GM19395 (cell line): ENCODE measurements around the gene FAM229B.
"Not testable (repeated sequence)": the region's sequence is repeated elsewhere in the genome, so short reads cannot be mapped to it uniquely, and the experiment has no call there.

Experiments used
- ATAC-seq: cut with Tn5 transposase; IDR thresholded peaks from one replicate; pipeline ENCODE4 v1.9.1; 2021; ENCODE audit warnings: mild to moderate bottlenecking, moderate library complexity; ENCODE audit not compliant: unreplicated experiment

FAM229B gene

DNA sequence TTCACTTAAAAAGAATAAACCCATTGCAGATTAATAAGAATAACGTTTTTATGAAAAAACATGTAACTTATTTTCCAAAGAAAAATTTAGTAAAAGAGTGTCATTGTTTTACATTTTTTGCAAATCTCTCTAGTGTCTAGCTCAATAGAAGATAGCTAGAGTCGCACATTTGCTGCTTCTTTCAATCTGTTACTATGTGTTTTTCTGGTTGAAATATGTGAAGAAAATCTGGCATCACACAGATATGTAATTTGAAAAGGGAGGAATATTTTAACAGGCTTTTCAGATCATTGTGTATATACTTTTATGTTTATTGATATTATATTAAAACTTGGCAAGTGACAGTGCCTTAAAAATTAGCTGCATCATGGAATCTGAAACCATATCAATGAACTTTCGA is 24.4 kb upstream of the FAM229B start:
- ATAC-seq: no peak

- no peak for ATAC-seq
Observed at GRCh38 chr6:112065426-112065986, 21.9 kb upstream of the FAM229B start.

GRCh38 chr6:112066606-112067005 is 20.8 kb upstream of the FAM229B start:
- no peak for ATAC-seq

- ATAC-seq: no peak
Observed at GRCh38 chr6:112081569-112081968, 5.8 kb upstream of the FAM229B start.

- ATAC-seq: no peak
Observed at GRCh38 chr6:112085286-112086065, 1.9 kb upstream of the FAM229B start.

DNA sequence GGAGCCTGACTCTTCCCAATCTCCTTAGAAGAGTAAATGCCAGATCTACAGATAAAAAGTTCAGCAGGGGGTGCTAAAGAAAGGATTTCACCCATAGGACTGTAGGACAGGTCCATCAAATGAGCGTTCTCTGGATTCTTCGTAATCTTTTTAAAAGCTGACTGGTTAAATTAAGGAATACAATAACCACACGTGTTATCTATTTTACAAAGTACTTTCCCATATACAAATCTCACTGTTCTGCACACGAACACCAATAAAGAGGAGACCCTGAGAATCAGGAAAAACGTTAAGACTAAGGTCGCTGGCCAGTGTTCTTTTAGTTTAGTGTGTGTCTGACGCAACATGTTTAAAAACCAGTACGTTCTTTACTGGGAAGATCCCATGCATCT is 651 bp upstream of the FAM229B start:
- ATAC-seq: peak; percentile 41

GRCh38 chr6:112087916-112088315 is 525 bp downstream of the FAM229B start:
- no peak for ATAC-seq

DNA sequence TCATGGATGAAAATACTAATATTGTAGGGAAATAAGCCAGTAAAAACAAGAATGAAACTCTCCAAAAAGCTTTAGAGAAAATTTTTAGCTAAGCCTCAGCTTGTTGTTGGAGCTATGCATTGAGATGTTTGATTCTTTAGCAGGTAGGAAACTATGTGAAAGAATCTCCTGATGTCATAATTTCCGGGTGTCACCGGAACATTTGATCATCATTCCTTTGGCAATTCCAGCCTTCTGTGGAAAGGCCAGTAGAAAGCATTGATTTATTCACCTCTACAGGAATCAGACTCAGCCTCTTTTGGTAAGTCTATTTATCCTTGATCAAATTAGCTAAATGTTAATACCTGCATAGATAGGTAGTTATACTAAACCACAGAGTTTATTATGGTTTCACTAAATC is 9.5 kb downstream of the FAM229B start:
- no peak for ATAC-seq

DNA sequence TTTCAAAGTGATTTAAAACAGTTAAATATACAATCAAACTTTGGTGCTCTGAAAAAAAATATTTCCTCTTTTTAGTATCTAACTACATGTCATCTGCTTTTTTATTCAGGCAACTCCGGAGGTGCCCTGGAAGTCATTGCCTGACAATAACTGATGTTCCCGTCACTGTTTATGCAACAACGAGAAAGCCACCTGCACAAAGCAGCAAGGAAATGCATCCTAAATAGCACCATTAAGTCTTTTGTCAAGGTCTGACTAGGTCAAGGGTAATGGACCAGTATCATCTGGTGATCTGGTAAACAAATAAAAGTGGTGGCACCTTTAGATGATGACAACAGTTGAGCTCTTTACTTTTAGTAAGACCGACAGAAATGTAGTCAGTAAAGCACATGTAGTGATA is 13.2 kb downstream of the FAM229B start:
- no peak for ATAC-seq

- ATAC-seq: not testable (repeated sequence)
Observed at GRCh38 chr6:112106026-112106425, 18.6 kb downstream of the FAM229B start.

DNA sequence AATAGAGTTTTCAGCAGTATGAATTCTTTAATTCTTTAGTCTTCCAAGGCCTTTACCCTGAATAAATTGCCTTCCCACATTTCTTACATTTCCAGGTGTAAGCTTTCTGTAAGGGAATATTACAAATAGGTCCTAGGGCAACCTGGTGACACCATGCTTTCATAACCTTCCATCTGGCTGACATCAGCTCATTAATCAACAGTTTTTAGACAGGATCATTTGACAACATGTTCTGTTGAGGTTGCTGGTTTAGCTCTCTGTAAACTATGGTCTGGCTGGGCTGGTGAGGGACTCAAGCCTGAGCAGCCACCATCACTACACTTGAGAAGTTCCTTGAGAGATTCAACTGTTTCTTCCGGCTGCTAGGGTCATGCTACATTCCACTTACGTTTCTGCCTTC is 19.2 kb downstream of the FAM229B start:
- no peak for ATAC-seq

GRCh38 chr6:112109262-112109661 is 21.9 kb downstream of the FAM229B start:
- ATAC-seq: no peak

DNA sequence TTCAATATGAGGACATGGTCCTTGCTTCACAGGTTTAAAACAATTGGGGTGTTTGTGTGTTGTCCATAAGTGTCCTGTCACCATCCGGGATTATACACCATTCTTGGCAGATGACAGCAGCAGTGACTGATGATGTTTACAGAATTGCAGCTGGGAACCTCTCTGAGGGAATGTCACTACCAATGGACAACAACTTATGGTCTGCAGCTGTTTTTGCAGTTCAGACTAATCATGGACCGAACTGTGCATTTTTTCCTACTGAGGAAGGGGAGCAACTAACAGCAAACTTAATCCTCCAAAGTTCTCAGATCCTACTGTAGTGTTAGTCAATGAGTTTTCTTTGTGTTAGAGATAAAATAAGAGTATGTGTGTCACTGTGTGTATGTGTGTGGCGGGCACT is 26.0 kb downstream of the FAM229B start:
- no peak for ATAC-seq

DNA sequence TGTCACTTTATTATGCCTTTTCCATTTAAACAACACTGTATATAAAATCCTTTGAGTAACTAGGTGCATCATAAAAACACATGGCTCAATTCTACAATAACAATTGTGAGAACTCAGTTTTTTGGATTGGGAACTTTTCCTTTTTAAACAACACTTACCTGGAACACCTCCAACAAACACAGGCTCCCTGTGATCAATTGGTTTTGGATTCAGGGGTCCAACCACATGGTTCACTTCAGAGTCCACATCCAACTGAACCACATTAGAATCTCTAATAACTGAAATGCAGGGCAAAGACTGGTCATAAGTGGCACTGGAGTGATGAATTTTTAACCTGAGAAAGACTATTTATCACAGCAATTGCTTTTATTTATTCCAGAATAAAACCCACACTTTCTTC is 26.5 kb downstream of the FAM229B start:
- no peak for ATAC-seq

GRCh38 chr6:112114577-112115223 is 27.3 kb downstream of the FAM229B start:
- no peak for ATAC-seq

- ATAC-seq: no peak
Observed at GRCh38 chr6:112116221-112116620, 28.8 kb downstream of the FAM229B start.

- ATAC-seq: no peak
Observed at GRCh38 chr6:112117554-112117953, 30.2 kb downstream of the FAM229B start.

DNA sequence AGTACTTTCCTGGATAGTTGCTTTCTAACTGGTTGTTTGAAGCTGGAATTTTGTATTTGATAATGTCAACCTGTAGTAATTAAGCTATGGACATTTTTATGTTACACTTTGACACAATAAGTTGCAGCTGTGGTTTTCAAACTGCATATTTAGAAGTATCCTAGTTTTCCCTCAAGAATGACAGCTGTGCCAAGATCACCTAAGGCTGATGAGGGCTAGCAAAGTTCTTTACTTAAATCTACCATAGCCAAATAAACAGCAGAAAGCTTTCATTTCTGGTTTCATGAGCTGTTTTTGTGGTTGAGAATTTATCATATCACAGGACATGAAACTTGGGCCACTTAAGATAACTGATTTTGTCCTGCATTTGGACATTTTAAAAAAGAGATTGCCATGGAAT is 30.6 kb downstream of the FAM229B start:
- no peak for ATAC-seq

GRCh38 chr6:112122756-112123155 is 35.4 kb downstream of the FAM229B start:
- ATAC-seq: no peak

DNA sequence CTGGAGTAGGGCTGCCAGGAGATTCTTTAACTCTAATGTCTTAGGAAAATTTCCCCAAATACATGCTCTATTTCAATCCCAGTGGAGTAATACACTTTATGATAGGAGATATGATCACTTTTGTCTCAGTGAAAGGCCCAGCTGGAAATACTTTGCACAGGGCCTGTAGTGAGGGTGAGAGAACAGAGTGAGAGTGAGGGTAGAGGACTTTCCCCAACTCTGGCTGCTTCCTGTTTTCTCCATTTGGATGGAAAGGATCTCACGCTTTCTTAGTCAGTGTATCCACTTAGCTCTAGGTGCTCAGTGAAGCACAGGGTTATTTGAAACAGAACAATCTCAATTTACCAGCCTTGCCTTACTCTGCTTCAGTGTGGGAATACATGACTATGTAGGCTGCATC is 36.6 kb downstream of the FAM229B start:
- no peak for ATAC-seq

DNA sequence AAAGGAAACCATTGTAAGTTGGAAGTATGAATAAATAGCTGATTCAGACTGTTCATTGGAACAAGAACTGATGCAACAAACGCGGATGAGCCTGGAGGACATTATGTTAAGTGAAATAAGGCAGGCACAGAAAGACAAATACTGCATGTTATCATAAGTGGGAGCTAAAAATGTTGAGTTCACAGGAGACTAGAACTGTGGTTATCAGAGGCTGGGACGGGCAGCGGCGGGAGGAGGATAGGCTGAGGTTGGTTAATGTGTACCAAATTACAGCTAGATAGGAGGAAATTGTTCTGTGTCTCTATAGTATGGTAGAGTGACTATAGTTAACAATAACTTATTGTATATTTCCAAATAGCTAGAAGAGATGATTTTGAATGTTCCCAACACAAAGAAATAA is 40.8 kb downstream of the FAM229B start:
- no peak for ATAC-seq

- ATAC-seq: no peak
Observed at GRCh38 chr6:112130878-112131277, 43.5 kb downstream of the FAM229B start.
